SK-N-SH (cell line): ENCODE results near the gene BPNT1. TPM values are rescaled to one million over a fixed set of nuclear protein-coding genes. Genes with fewer than 3 reads are reported as not detected.
A peak's percentile ranks its signal among the peaks of the same experiment; 100 is the strongest.

Experiments
- CTCF ChIA-PET: fragments of 300-600, 350-600 bp; formaldehyde crosslinking; extraction: SDS; loops from one replicate; lab custom pipeline; 2021; lab: Yijun Ruan, JAX
- POLR2A ChIA-PET: fragments of 350-600 bp; sonication (Branson Sonifier 250); formaldehyde crosslinking; extraction: SDS; loops from one replicate; lab custom pipeline; 2020; ENCODE audit warnings: antibody characterized with exemption, inconsistent platforms; lab: Yijun Ruan, JAX
- DNase-seq: peaks from one replicate; pipeline ENCODE4 v3.0.0; 2012
- H2AFZ ChIP-seq: fragments of 200-600 bp; sonication (generic); 2 replicates; pipeline ENCODE4 v1.8.1; 2016; ENCODE audit warnings: antibody characterized with exemption, mild to moderate bottlenecking, low read depth
- H3F3A ChIP-seq: fragments of 200-600 bp; sonication (generic); replicated peaks from 2 replicates; pipeline ENCODE3; 2016; ENCODE audit warnings: antibody characterized with exemption, mild to moderate bottlenecking; ENCODE audit not compliant: insufficient read depth
- H3K27ac ChIP-seq, 2 experiments: fragments of 200-500 bp in 1 of 2; fragments of 200-600 bp in 1 of 2; sonication (Bioruptor generic) in 1 of 2; sonication (generic), shearing (Covaris generic) in 1 of 2; 2 replicates each; pipeline versions ENCODE4 v1.5.1 to v1.6.1; 2014 to 2016; ENCODE audit warnings: low read depth in 2 of 2, inconsistent platforms in 1 of 2, low read length in 1 of 2, mild to moderate bottlenecking in 1 of 2, mixed read lengths in 1 of 2
- H3K27me3 ChIP-seq: fragments of 200-600 bp; sonication (generic), shearing (Covaris generic); 2 replicates; pipeline ENCODE4 v1.6.1; 2016; ENCODE audit warnings: mixed run types; ENCODE audit not compliant: insufficient read depth
- H3K36me3 ChIP-seq, 2 experiments: fragments of 200-500 bp in 1 of 2; fragments of 200-600 bp in 1 of 2; sonication (Bioruptor generic) in 1 of 2; sonication (generic) in 1 of 2; replicated peaks in 1 of 2; 2 replicates each; pipeline versions ENCODE3 to v1.5.1; 2014 to 2016; ENCODE audit warnings: low read length in 1 of 2, mild to moderate bottlenecking in 1 of 2; ENCODE audit not compliant: insufficient read depth in 2 of 2, control insufficient read depth in 1 of 2
- H3K4me1 ChIP-seq, 2 experiments: fragments of 200-500 bp in 1 of 2; fragments of 200-600 bp in 1 of 2; sonication (Bioruptor generic) in 1 of 2; sonication (generic), shearing (Covaris generic) in 1 of 2; 2 replicates each; pipeline versions ENCODE4 v1.5.1 to v1.6.1; 2014 to 2016; ENCODE audit warnings: low read depth in 1 of 2, low read length in 1 of 2, mixed run types in 1 of 2; ENCODE audit not compliant: insufficient read depth in 2 of 2, control insufficient read depth in 1 of 2
- H3K4me2 ChIP-seq: fragments of 200-600 bp; sonication (generic), shearing (Covaris generic); 2 replicates; pipeline ENCODE4 v1.6.1; 2017; ENCODE audit warnings: mixed run types
- H3K4me3 ChIP-seq, 2 experiments: fragments of 200-500 bp in 1 of 2; fragments of 200-600 bp in 1 of 2; sonication (Bioruptor generic) in 1 of 2; sonication (generic), shearing (Covaris generic) in 1 of 2; 2 replicates each; pipeline versions ENCODE4 v1.5.1 to v1.8.1; 2014 to 2016; ENCODE audit warnings: low read depth in 2 of 2, inconsistent platforms in 1 of 2, low read length in 1 of 2, mild to moderate bottlenecking in 1 of 2, mixed read lengths in 1 of 2, moderate library complexity in 1 of 2
- H3K79me2 ChIP-seq: fragments of 200-600 bp; sonication (generic); 2 replicates; pipeline ENCODE4 v1.8.1; 2017; ENCODE audit warnings: mild to moderate bottlenecking; ENCODE audit not compliant: insufficient read depth
- H3K9ac ChIP-seq: fragments of 200-600 bp; sonication (generic); 2 replicates; pipeline ENCODE4 v1.6.1; 2017; ENCODE audit warnings: mixed run types
- H3K9me2 ChIP-seq: fragments of 200-600 bp; sonication (generic); 2 replicates; pipeline ENCODE4 v1.6.1; 2017; ENCODE audit warnings: mixed run types
- H3K9me3 ChIP-seq: fragments of 200-600 bp; sonication (generic); 2 replicates; pipeline ENCODE4 v1.6.1; 2017; ENCODE audit warnings: mixed run types, mild to moderate bottlenecking, moderate library complexity
- H4K20me1 ChIP-seq: fragments of 200-600 bp; sonication (generic); 2 replicates; pipeline ENCODE4 v1.6.1; 2017; ENCODE audit warnings: mild to moderate bottlenecking, mixed run types; ENCODE audit not compliant: insufficient read depth
- CHD2 ChIP-seq: fragments of 150-350 bp; IDR thresholded peaks from 2 replicates; pipeline ENCODE4 v1.6.1; 2018; ENCODE audit warnings: low read length; ENCODE audit not compliant: partially characterized antibody
- CTCF ChIP-seq: fragments of 200-600 bp; sonication (generic); IDR thresholded peaks from 2 replicates; pipeline ENCODE4 v1.6.1; 2017; ENCODE audit warnings: antibody characterized with exemption, mild to moderate bottlenecking, moderate library complexity
- EP300 ChIP-seq, 2 experiments: IDR thresholded peaks; 2 replicates each; pipeline versions ENCODE4 v1.4.0 to v1.6.1; 2012; ENCODE audit warnings: borderline replicate concordance in 1 of 2, low read depth in 1 of 2, low read length in 1 of 2
- EZH2phosphoT487 ChIP-seq: fragments of 200-600 bp; sonication (generic); IDR thresholded peaks from 2 replicates; pipeline ENCODE4 v1.6.1; 2017; ENCODE audit warnings: low read depth, mixed run types, mild to moderate bottlenecking, antibody characterized with exemption, moderate library complexity, borderline replicate concordance
- FOSL2 ChIP-seq: IDR thresholded peaks from 2 replicates; pipeline ENCODE4 v1.4.0; 2012; ENCODE audit warnings: low read depth, mild to moderate bottlenecking, moderate library complexity, borderline replicate concordance
- GATA2 ChIP-seq: sonication (generic); formaldehyde crosslinking; IDR thresholded peaks from 2 replicates; pipeline ENCODE4 v1.5.0; 2020; ENCODE audit warnings: mild to moderate bottlenecking, missing genetic modification reagents
- JUND ChIP-seq: IDR thresholded peaks from 2 replicates; pipeline ENCODE4 v1.4.0; 2012
- MAX ChIP-seq: IDR thresholded peaks from 2 replicates; pipeline ENCODE4 v1.4.0; 2012; ENCODE audit warnings: low read depth
- NFIC ChIP-seq: IDR thresholded peaks from 2 replicates; pipeline ENCODE4 v1.4.0; 2012; ENCODE audit warnings: borderline replicate concordance
- RAD21 ChIP-seq: IDR thresholded peaks from 2 replicates; pipeline ENCODE4 v1.6.1; 2012; ENCODE audit warnings: mild to moderate bottlenecking, low read length
- REST ChIP-seq: IDR thresholded peaks from 2 replicates; pipeline ENCODE4 v1.6.1; 2012; ENCODE audit warnings: mild to moderate bottlenecking, low read depth, low read length, moderate library complexity
- RFX5 ChIP-seq: IDR thresholded peaks from 2 replicates; pipeline ENCODE4 v1.6.1; 2012; ENCODE audit warnings: mild to moderate bottlenecking, improper control_type of control experiment, low read length
- RXRA ChIP-seq: IDR thresholded peaks from 2 replicates; pipeline ENCODE4 v1.4.0; 2012; ENCODE audit warnings: low read depth, mild to moderate bottlenecking, borderline replicate concordance
- SMC3 ChIP-seq: IDR thresholded peaks from 2 replicates; pipeline ENCODE4 v1.6.1; 2012; ENCODE audit warnings: low read depth, low read length, improper control_type of control experiment
- TAF1 ChIP-seq: IDR thresholded peaks from 2 replicates; pipeline ENCODE4 v1.6.1; 2012; ENCODE audit warnings: low read depth, mild to moderate bottlenecking, low read length, moderate library complexity, borderline replicate concordance
- TCF12 ChIP-seq: IDR thresholded peaks from 2 replicates; pipeline ENCODE4 v1.4.0; 2012
- TEAD4 ChIP-seq: IDR thresholded peaks from 2 replicates; pipeline ENCODE4 v1.4.0; 2012; ENCODE audit warnings: mild to moderate bottlenecking, borderline replicate concordance; ENCODE audit not compliant: insufficient read depth
- YY1 ChIP-seq: IDR thresholded peaks from 2 replicates; pipeline ENCODE4 v1.4.0; 2012; ENCODE audit warnings: low read depth, mild to moderate bottlenecking
- ZBTB33 ChIP-seq: IDR thresholded peaks from 2 replicates; pipeline ENCODE4 v1.4.0; 2012; ENCODE audit warnings: low read depth, borderline replicate concordance
- polyA plus RNA-seq, 3 experiments: library from polyadenylated mRNA; depleted of rRNA; stranded (reverse); fragments of >200 nt; gene quantifications; 2 replicates each; pipeline ENCODE4 v1.2.3, GENCODE V29; 2012

BPNT1 gene
- polyA plus RNA-seq, 1 of the 3 experiments (the other 2 are of a cell fraction), result 44.6 TPM

- H2AFZ ChIP-seq, result no peak overlapping the region
- peaks cover 14% of the 10 kb centered on the region for H3K79me2 ChIP-seq
- no peak overlapping the region for H3K4me3 ChIP-seq
- no peak overlapping the region for H3K4me2 ChIP-seq
- TF ChIP-seq RAD21, result 0 out of 2 replicates have a peak, but pooled peaks have one; percentile 4
- TF ChIP-seq FOSL2, result no peak
- TF ChIP-seq CTCF, result peak; percentile 58
- 0 out of 2 replicates have a peak, but pooled peaks have one; percentile 8 for TF ChIP-seq SMC3
- H3K27ac ChIP-seq, result no peak overlapping the region
- peaks cover 0 to 4% of the 10 kb centered on the region in 2 experiments; a peak in 1 of 4 replicates for H3K4me1 ChIP-seq
- no peaks in the 10 kb centered on the region for H3K9me3 ChIP-seq
- no peaks in the 10 kb centered on the region for H4K20me1 ChIP-seq
- H3K9ac ChIP-seq, result no peak overlapping the region
- peaks cover 48 to 51% of the 10 kb centered on the region in 2 experiments for H3K36me3 ChIP-seq
- H3K9me2 ChIP-seq, result no peaks in the 10 kb centered on the region
- H3F3A ChIP-seq, result peaks cover 4% of the 10 kb centered on the region
- CTCF ChIA-PET, result interaction anchor here (0.6 to 2.4 kb wide), 11 partner anchors 8 to 553 kb away, joined by 3 to 9 read pairs (median 3); no protein-coding TSS in a partner anchor
- DNase-seq, result peak; percentile 42
- POLR2A ChIA-PET, result no interaction called here
- H3K27me3 ChIP-seq, result no peaks in the 10 kb centered on the region
These were observed 34.3 kb upstream of the BPNT1 start for GRCh38 chr1:220123889-220124288.

GRCh38 chr1:220123066-220123465, 33.5 kb upstream of the BPNT1 start:
- H3K4me1 ChIP-seq, result peaks cover 0 to 4% of the 10 kb centered on the region in 2 experiments; a peak in 1 of 4 replicates
- no peak overlapping the region for H3K27ac ChIP-seq
- H3K9ac ChIP-seq, result no peak overlapping the region
- no peak overlapping the region for H3K4me2 ChIP-seq
- no peak overlapping the region for H3K4me3 ChIP-seq
- ChIA-PET POLR2A (no interaction called here), CTCF (interaction anchor here (2.6 kb wide), 1 partner anchor 37 kb away, joined by 8 read pairs; no protein-coding TSS in a partner anchor)
- H2AFZ ChIP-seq, result no peak overlapping the region
- H3K79me2 ChIP-seq, result peaks cover 17% of the 10 kb centered on the region
- H3K9me2 ChIP-seq, result no peaks in the 10 kb centered on the region
- no peaks in the 10 kb centered on the region for H3K27me3 ChIP-seq
- DNase-seq, result no peak
- peaks cover 48 to 50% of the 10 kb centered on the region in 2 experiments for H3K36me3 ChIP-seq
- peaks cover 4% of the 10 kb centered on the region for H3F3A ChIP-seq
- H4K20me1 ChIP-seq, result no peaks in the 10 kb centered on the region
- TF ChIP-seq SMC3 (no peak), TAF1 (no peak), MAX (no peak), NFIC (no peak), TEAD4 (no peak), GATA2 (no peak), CHD2 (no peak), JUND (no peak), RFX5 (no peak), EP300 (IDR thresholded peaks at IDR 0.05; ENCODE audit: borderline replicate concordance in 1 of 2, low read depth in 1 of 2, low read length in 1 of 2) (no peak), RXRA (no peak), TCF12 (no peak), YY1 (no peak), ZBTB33 (no peak), RAD21 (no peak), EZH2phosphoT487 (no peak), REST (no peak)
- TF ChIP-seq, all 33 proteins: peak for 0
- no peaks in the 10 kb centered on the region for H3K9me3 ChIP-seq
